HG02885 (cell line): ENCODE results near the gene MAX.
A peak's percentile ranks its signal among the peaks of the same experiment; 100 is the strongest.

Source experiments
- ATAC-seq: cut with Tn5 transposase; IDR thresholded peaks from one replicate; pipeline ENCODE4 v1.9.1; 2021; ENCODE audit warnings: mild to moderate bottlenecking; ENCODE audit not compliant: unreplicated experiment, poor library complexity

MAX gene

GRCh38 chr14:65074449-65075150, 27.7 kb downstream of the MAX start:
- no peak for ATAC-seq

- no peak for ATAC-seq
Observed at GRCh38 chr14:65073605-65074201, 28.6 kb downstream of the MAX start.

GRCh38 chr14:65072937-65073336, 29.4 kb downstream of the MAX start:
- ATAC-seq = no peak

- no peak for ATAC-seq
Observed at GRCh38 chr14:65072256-65072655, 30.1 kb downstream of the MAX start.

GRCh38 chr14:65071544-65071943, 30.8 kb downstream of the MAX start:
- ATAC-seq = no peak

- no peak for ATAC-seq
Observed at GRCh38 chr14:65070471-65070976, 31.8 kb downstream of the MAX start.

GRCh38 chr14:65069874-65070413, 32.4 kb downstream of the MAX start:
- ATAC-seq = no peak

GRCh38 chr14:65065719-65066118, 36.6 kb downstream of the MAX start:
- no peak for ATAC-seq

- ATAC-seq = no peak
Observed at GRCh38 chr14:65062096-65063075, 39.9 kb downstream of the MAX start.

GRCh38 chr14:65057695-65058094, 44.6 kb downstream of the MAX start:
- no peak for ATAC-seq

- no peak for ATAC-seq
Observed at GRCh38 chr14:65054471-65055085, 47.7 kb downstream of the MAX start.

- ATAC-seq = no peak
Observed at GRCh38 chr14:65053466-65053865, 48.9 kb downstream of the MAX start.

- ATAC-seq = no peak
Observed at GRCh38 chr14:65052832-65053231, 49.5 kb downstream of the MAX start.

- ATAC-seq = no peak
Observed at GRCh38 chr14:65045709-65046108, 56.6 kb downstream of the MAX start.

- no peak for ATAC-seq
Observed at GRCh38 chr14:65045006-65045405, 57.3 kb downstream of the MAX start.

- no peak for ATAC-seq
Observed at GRCh38 chr14:65044596-65044959, 57.7 kb downstream of the MAX start.

GRCh38 chr14:65043893-65044595, 58.3 kb downstream of the MAX start:
- ATAC-seq = no peak

GRCh38 chr14:65042731-65043372, 59.5 kb downstream of the MAX start:
- ATAC-seq = peak; percentile 59

GRCh38 chr14:65042296-65042695, 60.0 kb downstream of the MAX start:
- ATAC-seq = no peak
